HepG2 (cell line): ENCODE data around the gene CDS1. TPM values are rescaled to one million over a fixed set of nuclear protein-coding genes. Genes with fewer than 3 reads are reported as not detected.
A peak's percentile ranks its signal among the peaks of the same experiment; 100 is the strongest.

ENCODE experiments used
- ATAC-seq: fragments of 200-7000 bp; cut with Tn5 transposase; 3 replicates; pipeline ENCODE4 v1.9.1; 2020; ENCODE audit warnings: mild to moderate bottlenecking, moderate library complexity
- BruUV-seq: library from RNA; stranded (reverse); fragments of 400-500 nt; replicated peaks from 2 replicates; lab custom pipeline; 2021; lab: Mats Ljungman, UMichigan
- CTCF ChIA-PET: fragments of 300-600 bp; formaldehyde crosslinking; extraction: SDS; loops from one replicate; lab custom pipeline; 2021; ENCODE audit warnings: low total read pairs, inconsistent platforms, low intra/inter-chr PET ratio; lab: Yijun Ruan, JAX
- POLR2A ChIA-PET: fragments of 350-600 bp; sonication (Branson Sonifier 250); formaldehyde crosslinking; loops from one replicate; lab custom pipeline; 2020; ENCODE audit warnings: antibody characterized with exemption, inconsistent platforms; lab: Yijun Ruan, JAX
- DNase-seq: peaks from one replicate; pipeline ENCODE4 v3.0.0-alpha.2; 2015; ENCODE audit warnings: low spot score
- FAIRE-seq: peaks from 3 replicates; lab custom pipeline; 2011; peaks lifted over from hg19 to GRCh38; lab: Jason Lieb, UNC
- H2AFZ ChIP-seq: one replicate; pipeline ENCODE4 v1.6.1; 2011; ENCODE audit warnings: low read length, inconsistent platforms
- H3K27ac ChIP-seq: fragments of 300-600 bp; 3 replicates; pipeline ENCODE4 v1.8.0; 2011; ENCODE audit warnings: mixed run types, mild to moderate bottlenecking, mixed read lengths, low read length, inconsistent platforms; ENCODE audit not compliant: insufficient read depth; ENCODE audit errors: extremely low read length
- H3K27me3 ChIP-seq, 2 experiments: fragments of 200-600 bp in 1 of 2; 2 replicates in 1 of 2; 3 replicates in 1 of 2; pipeline versions ENCODE4 v1.6.0 to v1.8.0; 2011; ENCODE audit warnings: low read length in 2 of 2, mild to moderate bottlenecking in 2 of 2, moderate library complexity in 2 of 2, inconsistent platforms in 1 of 2; ENCODE audit not compliant: insufficient read depth in 2 of 2, control insufficient read depth in 1 of 2
- H3K36me3 ChIP-seq, 2 experiments: fragments of 200-600 bp in 1 of 2; replicated peaks in 1 of 2; 2 replicates in 1 of 2; 3 replicates in 1 of 2; pipeline versions ENCODE4 v1.5.1 to v1.8.0; 2011; ENCODE audit warnings: low read length in 2 of 2, inconsistent platforms in 1 of 2; ENCODE audit not compliant: insufficient read depth in 2 of 2, control insufficient read depth in 1 of 2
- H3K4me1 ChIP-seq: 2 replicates; pipeline ENCODE4 v1.5.1; 2012; ENCODE audit warnings: low read length, inconsistent platforms; ENCODE audit not compliant: insufficient read depth
- H3K4me2 ChIP-seq: 2 replicates; pipeline ENCODE4 v1.6.0; 2011; ENCODE audit warnings: low read depth, low read length, inconsistent platforms
- H3K4me3 ChIP-seq, 3 experiments: fragments of 200-600 bp in 1 of 3; sonication (generic), shearing (Covaris generic) in 1 of 3; replicated peaks in 1 of 3; 2 replicates each; pipeline ENCODE4 v1.5.1; 2011 to 2016; ENCODE audit warnings: low read length in 3 of 3, inconsistent platforms in 2 of 3, low read depth in 2 of 3, mild to moderate bottlenecking in 2 of 3, control low read depth in 1 of 3, mixed read lengths in 1 of 3; ENCODE audit not compliant: insufficient read depth in 1 of 3
- H3K79me2 ChIP-seq: one replicate; pipeline ENCODE4 v1.6.1; 2011; ENCODE audit warnings: low read length, inconsistent platforms; ENCODE audit not compliant: insufficient read depth
- H3K9ac ChIP-seq: 2 replicates; pipeline ENCODE4 v1.6.0; 2011; ENCODE audit warnings: mild to moderate bottlenecking, low read depth, low read length, inconsistent platforms; ENCODE audit not compliant: insufficient read depth
- H3K9me3 ChIP-seq: 2 replicates; pipeline ENCODE4 v1.5.1; 2012; ENCODE audit warnings: mild to moderate bottlenecking, low read length
- H4K20me1 ChIP-seq: 2 replicates; pipeline ENCODE4 v1.6.0; 2011; ENCODE audit warnings: inconsistent platforms, mild to moderate bottlenecking, low read length, moderate library complexity; ENCODE audit not compliant: insufficient read depth
- ATF7 ChIP-seq, 2 experiments: fragments of 450-650 bp in 1 of 2; sonication (generic) in 1 of 2; formaldehyde crosslinking in 1 of 2; IDR thresholded peaks; 2 replicates each; pipeline versions ENCODE4 v1.4.0 to v1.6.1; 2016 to 2020; ENCODE audit warnings: antibody characterized with exemption in 1 of 2, mild to moderate bottlenecking in 1 of 2, missing genetic modification reagents in 1 of 2
- EZH2 ChIP-seq: conservative IDR thresholded peaks from 2 replicates; pipeline ENCODE4 v1.6.1; 2012; ENCODE audit warnings: mild to moderate bottlenecking, low read depth, low read length, moderate library complexity
- JDP2 ChIP-seq: sonication (generic); formaldehyde crosslinking; IDR thresholded peaks from 2 replicates; pipeline ENCODE4 v1.8.1; 2022; ENCODE audit warnings: missing genetic modification reagents, borderline replicate concordance
- PAF1 ChIP-seq: IDR thresholded peaks from 2 replicates; pipeline ENCODE4 v1.6.1; 2016; ENCODE audit warnings: missing genetic modification reagents, missing compliant biosample characterization
- SKI ChIP-seq: fragments of 450-650 bp; IDR thresholded peaks from one replicate; pipeline ENCODE4 v1.6.1; 2018; ENCODE audit warnings: mild to moderate bottlenecking; ENCODE audit not compliant: partially characterized antibody
- SUZ12 ChIP-seq: fragments of 150-350 bp; IDR thresholded peaks from 2 replicates; pipeline ENCODE4 v1.6.1; 2014; ENCODE audit warnings: low read depth, low read length
- ZNF234 ChIP-seq: sonication (generic); formaldehyde crosslinking; conservative IDR thresholded peaks from 2 replicates; pipeline ENCODE4 v1.5.1; 2020; ENCODE audit warnings: mild to moderate bottlenecking, missing genetic modification reagents
- ZNF468 ChIP-seq: sonication (generic); formaldehyde crosslinking; IDR thresholded peaks from 2 replicates; pipeline ENCODE4 v1.8.0; 2022; ENCODE audit warnings: mild to moderate bottlenecking, moderate library complexity, missing genetic modification reagents
- WGBS: methylation state at CpG from one replicate; pipeline ENCODE4 v1.1.6; 2017; ENCODE audit warnings: low lambda C conversion rate; 5-methylcytosine and 5-hydroxymethylcytosine counted together
- in situ Hi-C: cut with HindIII; loops from 2 replicates; pipeline ENCODE4 v1.10.0; 2017; ENCODE audit warnings: low pct_unique_long_range_greater_than_20kb; ENCODE audit not compliant: extremely low pct_ligation_motif_present
- intact Hi-C: fragments of 100-400 bp; cut with micrococcal nuclease; formaldehyde crosslinking; loops from one replicate; pipeline ENCODE4 v1.10.0; 2022; ENCODE audit not compliant: unreplicated experiment
- polyA plus RNA-seq, 8 experiments: library from polyadenylated mRNA; depleted of rRNA in 3 of 8; stranded (reverse) in 7 of 8; unstranded in 1 of 8; fragments of >200 nt; fragmentation: Illumina TruSeq in 4 of 8; extraction: Trizol in 4 of 8; gene quantifications; 2 replicates each; pipeline versions ENCODE4 v1.2.1 to v1.2.3, GENCODE V29; 2011 to 2016; ENCODE audit warnings: low read depth in 4 of 8, missing spikeins in 1 of 8, mixed read lengths in 1 of 8; ENCODE audit not compliant: insufficient read depth in 1 of 8
- total RNA-seq, 5 experiments: library from RNA; depleted of rRNA; stranded (reverse); fragments of >200 nt; fragmentation: Illumina TruSeq; extraction: Trizol; gene quantifications; 2 replicates each; pipeline ENCODE4 v1.2.3, GENCODE V29; 2016; ENCODE audit warnings: low read depth in 1 of 5
- TF ChIP-seq, protein P1 (sequence below): sonication (generic); formaldehyde crosslinking; conservative IDR thresholded peaks from 2 replicates; pipeline ENCODE4 v1.4.0; 2020; ENCODE audit warnings: missing genetic modification reagents
- TF ChIP-seq, protein P2 (sequence below): IDR thresholded peaks from 2 replicates; pipeline ENCODE4 v1.6.1; 2016; ENCODE audit warnings: control low read depth
- TF ChIP-seq, protein P3 (sequence below): sonication (generic); formaldehyde crosslinking; IDR thresholded peaks from 2 replicates; pipeline ENCODE4 v1.4.0; 2020; ENCODE audit warnings: mild to moderate bottlenecking, missing genetic modification reagents

The CDS1 gene
- total and polyA plus RNA-seq, 2 of the 13 experiments (the other 11 are each of a cell fraction or from before 2014, with no cell fraction given): 2.1 to 3.2 TPM

DNA sequence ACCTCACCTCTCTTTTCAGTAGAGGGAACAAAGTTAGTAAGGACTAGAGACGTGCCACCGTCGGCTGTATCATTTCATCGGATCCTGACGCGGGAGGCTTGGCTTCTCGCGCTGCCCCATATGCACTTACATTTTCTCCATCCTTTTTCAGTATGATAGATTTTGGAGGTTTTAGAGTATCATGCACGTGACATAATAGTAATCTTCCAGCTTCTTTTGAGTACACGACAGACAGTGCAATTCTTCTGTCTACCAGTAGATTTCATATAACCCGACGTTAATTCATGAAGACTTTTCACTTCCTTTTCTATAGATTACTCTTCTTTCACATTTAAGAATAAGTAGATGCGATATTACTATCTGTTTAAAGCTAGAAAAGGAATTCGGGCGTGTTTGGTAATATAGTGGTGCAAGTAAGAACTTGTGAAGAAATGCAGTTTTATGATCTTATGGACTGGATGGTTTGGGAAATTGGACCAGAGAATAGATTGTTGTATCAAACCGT, 1.0 kb downstream of the CDS1 start:
- no peak; the same call in 2 of the 3 replicates for ATAC-seq
- no peak overlapping the region for H2AFZ ChIP-seq
- POLR2A ChIA-PET: no interaction called here

DNA sequence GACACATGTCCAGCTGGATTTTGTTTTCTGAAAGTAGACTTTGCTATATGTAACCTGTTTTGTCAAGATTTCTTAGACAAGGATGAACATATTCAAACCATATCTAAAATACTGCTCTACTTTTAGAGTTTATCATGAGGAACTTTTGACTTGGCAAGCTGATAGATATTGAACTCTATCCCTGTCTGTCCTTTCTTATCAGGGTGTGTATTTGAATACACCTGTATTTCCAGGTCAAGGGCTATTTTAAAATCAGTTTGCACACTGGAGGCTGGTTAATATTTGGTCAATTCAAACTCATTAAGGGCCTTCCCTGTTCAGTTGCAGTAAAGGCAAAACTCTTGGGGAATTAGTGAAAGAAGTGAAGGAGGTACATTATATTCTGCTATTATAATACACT, 2.3 kb downstream of the CDS1 start:
- no peak for ATAC-seq
- Histone ChIP-seq H3K27ac (no peak overlapping the region), H3K36me3 (no peaks in the 10 kb centered on the region), H3K27me3 (peaks cover 2 to 21% of the 10 kb centered on the region in 2 experiments; a peak in 2 of 5 replicates), H3K4me1 (peaks cover 36% of the 10 kb centered on the region), H2AFZ (no peak overlapping the region), H3K9me3 (peaks cover 5% of the 10 kb centered on the region; the same call in 1 of the 2 replicates), H3K4me3 (no peak overlapping the region), H3K4me2 (no peak overlapping the region), H3K9ac (no peak overlapping the region), H4K20me1 (no peaks in the 10 kb centered on the region), H3K79me2 (no peaks in the 10 kb centered on the region)
- intact Hi-C loops: no loop called here
- ChIA-PET POLR2A (no interaction called here), CTCF (no interaction called here)
- in situ Hi-C loops: loop anchor here (10.0 kb wide), 1 partner anchor 380 kb away; the partner anchor contains the start of gene WDFY3
- peak; percentile 48 for FAIRE-seq
- no peak for DNase-seq
- no TSS peak for BruUV-seq
- no peak for TF ChIP-seq ZNF234 (CRISPR knock-in tag)
- no peak for TF ChIP-seq PAF1
- no peak for TF ChIP-seq ATF7 (IDR thresholded peaks at IDR 0.05)
- no peak for TF ChIP-seq ATF7 (CRISPR knock-in tag; IDR thresholded peaks at IDR 0.05)
- no peak for TF ChIP-seq JDP2 (CRISPR knock-in tag)
- TF ChIP-seq SKI: no peak
- TF ChIP-seq, protein P1, sequence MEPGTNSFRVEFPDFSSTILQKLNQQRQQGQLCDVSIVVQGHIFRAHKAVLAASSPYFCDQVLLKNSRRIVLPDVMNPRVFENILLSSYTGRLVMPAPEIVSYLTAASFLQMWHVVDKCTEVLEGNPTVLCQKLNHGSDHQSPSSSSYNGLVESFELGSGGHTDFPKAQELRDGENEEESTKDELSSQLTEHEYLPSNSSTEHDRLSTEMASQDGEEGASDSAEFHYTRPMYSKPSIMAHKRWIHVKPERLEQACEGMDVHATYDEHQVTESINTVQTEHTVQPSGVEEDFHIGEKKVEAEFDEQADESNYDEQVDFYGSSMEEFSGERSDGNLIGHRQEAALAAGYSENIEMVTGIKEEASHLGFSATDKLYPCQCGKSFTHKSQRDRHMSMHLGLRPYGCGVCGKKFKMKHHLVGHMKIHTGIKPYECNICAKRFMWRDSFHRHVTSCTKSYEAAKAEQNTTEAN (CRISPR knock-in tag): no peak
- TF ChIP-seq, protein P2, sequence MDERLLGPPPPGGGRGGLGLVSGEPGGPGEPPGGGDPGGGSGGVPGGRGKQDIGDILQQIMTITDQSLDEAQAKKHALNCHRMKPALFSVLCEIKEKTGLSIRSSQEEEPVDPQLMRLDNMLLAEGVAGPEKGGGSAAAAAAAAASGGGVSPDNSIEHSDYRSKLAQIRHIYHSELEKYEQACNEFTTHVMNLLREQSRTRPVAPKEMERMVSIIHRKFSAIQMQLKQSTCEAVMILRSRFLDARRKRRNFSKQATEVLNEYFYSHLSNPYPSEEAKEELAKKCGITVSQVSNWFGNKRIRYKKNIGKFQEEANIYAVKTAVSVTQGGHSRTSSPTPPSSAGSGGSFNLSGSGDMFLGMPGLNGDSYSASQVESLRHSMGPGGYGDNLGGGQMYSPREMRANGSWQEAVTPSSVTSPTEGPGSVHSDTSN (CRISPR knock-in tag): no peak
- TF ChIP-seq ZNF468 (CRISPR knock-in tag): no peak
- TF ChIP-seq SUZ12: no peak

More for the DNA sequence above, 1.0 kb downstream of the CDS1 start:
- Histone ChIP-seq H3K36me3 (no peaks in the 10 kb centered on the region), H3K27me3 (peaks cover 2 to 21% of the 10 kb centered on the region in 2 experiments; a peak in 2 of 5 replicates), H3K4me3 (peak overlapping the region; percentile 71 to 84 (median 71)), H3K9me3 (peaks cover 5% of the 10 kb centered on the region; the same call in 1 of the 2 replicates), H4K20me1 (no peaks in the 10 kb centered on the region), H3K27ac (no peak overlapping the region), H3K4me2 (peak overlapping the region; percentile 91), H3K79me2 (no peaks in the 10 kb centered on the region), H3K9ac (peak overlapping the region; percentile 61; the same call in 1 of the 2 replicates), H3K4me1 (peaks cover 36% of the 10 kb centered on the region)
- 8% methylated on average over 16 of the region's 16 CpGs for WGBS
- no TSS peak for BruUV-seq
- FAIRE-seq (no peak), DNase-seq (no peak)
- CTCF ChIA-PET: no interaction called here
- in situ Hi-C loops (loop anchor here (5.0 to 10.0 kb wide), 2 partner anchors 123 to 381 kb away; partner anchors contain the start of gene WDFY3), intact Hi-C loops (loop anchor here (5.0 kb wide), 1 partner anchor 98 kb away; no protein-coding TSS in a partner anchor)
- TF ChIP-seq EZH2: 0 out of 2 replicates have a peak, but pooled peaks have one; percentile 72
- TF ChIP-seq, protein P3, sequence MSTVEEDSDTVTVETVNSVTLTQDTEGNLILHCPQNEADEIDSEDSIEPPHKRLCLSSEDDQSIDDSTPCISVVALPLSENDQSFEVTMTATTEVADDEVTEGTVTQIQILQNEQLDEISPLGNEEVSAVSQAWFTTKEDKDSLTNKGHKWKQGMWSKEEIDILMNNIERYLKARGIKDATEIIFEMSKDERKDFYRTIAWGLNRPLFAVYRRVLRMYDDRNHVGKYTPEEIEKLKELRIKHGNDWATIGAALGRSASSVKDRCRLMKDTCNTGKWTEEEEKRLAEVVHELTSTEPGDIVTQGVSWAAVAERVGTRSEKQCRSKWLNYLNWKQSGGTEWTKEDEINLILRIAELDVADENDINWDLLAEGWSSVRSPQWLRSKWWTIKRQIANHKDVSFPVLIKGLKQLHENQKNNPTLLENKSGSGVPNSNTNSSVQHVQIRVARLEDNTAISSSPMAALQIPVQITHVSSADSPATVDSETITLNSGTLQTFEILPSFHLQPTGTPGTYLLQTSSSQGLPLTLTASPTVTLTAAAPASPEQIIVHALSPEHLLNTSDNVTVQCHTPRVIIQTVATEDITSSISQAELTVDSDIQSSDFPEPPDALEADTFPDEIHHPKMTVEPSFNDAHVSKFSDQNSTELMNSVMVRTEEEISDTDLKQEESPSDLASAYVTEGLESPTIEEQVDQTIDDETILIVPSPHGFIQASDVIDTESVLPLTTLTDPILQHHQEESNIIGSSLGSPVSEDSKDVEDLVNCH (CRISPR knock-in tag): no peak
